ENCODE results near the gene TBC1D22A.

GRCh38 chr22:46737976-46738646 is 24.3 kb upstream of the TBC1D22A start, which contains the start of gene CERK:
- TF ChIP-seq CTCF (IDR thresholded peaks at IDR 0.05) (no peak), POLR2A (IDR thresholded peaks at IDR 0.05) (no peak)
